ENCODE data around the gene BLACAT1.

Gene BLACAT1

GRCh38 chr1:205473475-205473874 is 17.6 kb upstream of the BLACAT1 start:
- no peak for DNase-seq (ENCODE audit: low spot score)
- no peak for TF ChIP-seq CTCF (IDR thresholded peaks at IDR 0.05; ENCODE audit: borderline replicate concordance, control extremely low read depth, extremely low read depth, insufficient read depth, missing control alignments)
- in situ Hi-C loops (cut with MboI; ENCODE audit: low sequenced_read_pairs, unreplicated experiment): no loop called here

GRCh38 chr1:205472737-205473441 is 17.0 kb upstream of the BLACAT1 start:
- TF ChIP-seq CTCF (IDR thresholded peaks at IDR 0.05; ENCODE audit: borderline replicate concordance, control extremely low read depth, extremely low read depth, insufficient read depth, missing control alignments): no peak
- DNase-seq (ENCODE audit: low spot score): no peak
- in situ Hi-C loops (cut with MboI; ENCODE audit: low sequenced_read_pairs, unreplicated experiment): no loop called here

GRCh38 chr1:205470131-205470530 is 14.3 kb upstream of the BLACAT1 start:
- no peak for DNase-seq (ENCODE audit: low spot score)
- no peak for TF ChIP-seq CTCF (IDR thresholded peaks at IDR 0.05; ENCODE audit: borderline replicate concordance, control extremely low read depth, extremely low read depth, insufficient read depth, missing control alignments)
- in situ Hi-C loops (cut with MboI; ENCODE audit: low sequenced_read_pairs, unreplicated experiment): no loop called here

- in situ Hi-C loops (cut with MboI; ENCODE audit: low sequenced_read_pairs, unreplicated experiment): no loop called here
- TF ChIP-seq CTCF (IDR thresholded peaks at IDR 0.05; ENCODE audit: borderline replicate concordance, control extremely low read depth, extremely low read depth, insufficient read depth, missing control alignments): no peak
- DNase-seq (ENCODE audit: low spot score): no peak
These were observed 10.9 kb upstream of the BLACAT1 start for GRCh38 chr1:205466595-205467220.

GRCh38 chr1:205465392-205465791 is 9.5 kb upstream of the BLACAT1 start:
- in situ Hi-C loops (cut with MboI; ENCODE audit: low sequenced_read_pairs, unreplicated experiment): no loop called here
- DNase-seq (ENCODE audit: low spot score): no peak
- TF ChIP-seq CTCF (IDR thresholded peaks at IDR 0.05; ENCODE audit: borderline replicate concordance, control extremely low read depth, extremely low read depth, insufficient read depth, missing control alignments): no peak

GRCh38 chr1:205458777-205459566 is 3.1 kb upstream of the BLACAT1 start:
- in situ Hi-C loops (cut with MboI; ENCODE audit: low sequenced_read_pairs, unreplicated experiment): no loop called here
- TF ChIP-seq CTCF (IDR thresholded peaks at IDR 0.05; ENCODE audit: borderline replicate concordance, control extremely low read depth, extremely low read depth, insufficient read depth, missing control alignments): no peak
- no peak for DNase-seq (ENCODE audit: low spot score)

Measured in GM13976 (cell line).